Parathyroid adenoma (tissue), 2 donors: ENCODE measurements around the gene SMYD5.

Experiments
- H2AFZ ChIP-seq: fragments of 300-600 bp; sonication (generic); one replicate; pipeline ENCODE4 v1.7.0; 2017; ENCODE audit warnings: antibody characterized with exemption, mild to moderate bottlenecking
- H3K27ac ChIP-seq: fragments of 300-600 bp; sonication (generic); one replicate; pipeline ENCODE4 v1.7.0; 2017
- H3K27me3 ChIP-seq: fragments of 300-600 bp; sonication (generic); one replicate; pipeline ENCODE4 v1.7.0; 2017; ENCODE audit warnings: low read length; ENCODE audit not compliant: control insufficient read depth, insufficient read depth
- H3K36me3 ChIP-seq: fragments of 300-600 bp; sonication (generic); one replicate; pipeline ENCODE4 v1.7.0; 2017; ENCODE audit warnings: low read length; ENCODE audit not compliant: control insufficient read depth, insufficient read depth
- H3K4me1 ChIP-seq: fragments of 300-600 bp; sonication (generic); one replicate; pipeline ENCODE4 v1.7.0; 2017; ENCODE audit warnings: control low read depth
- H3K4me2 ChIP-seq: fragments of 300-600 bp; sonication (generic); one replicate; pipeline ENCODE4 v1.7.0; 2017; ENCODE audit warnings: low read length
- H3K4me3 ChIP-seq: fragments of 300-600 bp; sonication (generic); one replicate; pipeline ENCODE4 v1.7.0; 2017; ENCODE audit warnings: low read depth, low read length
- H3K79me2 ChIP-seq: fragments of 300-600 bp; sonication (generic); one replicate; pipeline ENCODE4 v1.7.0; 2017; ENCODE audit warnings: control low read depth
- H3K9ac ChIP-seq: fragments of 300-600 bp; sonication (generic); one replicate; pipeline ENCODE4 v1.7.0; 2017; ENCODE audit warnings: mild to moderate bottlenecking
- H3K9me3 ChIP-seq: fragments of 300-600 bp; sonication (generic); one replicate; pipeline ENCODE4 v1.7.0; 2017; ENCODE audit warnings: low read length; ENCODE audit not compliant: control insufficient read depth
- TF ChIP-seq, protein P1 (sequence below): fragments of 300-600 bp; sonication (generic); IDR thresholded peaks from one replicate; pipeline ENCODE4 v1.7.0; 2017; ENCODE audit warnings: antibody characterized with exemption, mild to moderate bottlenecking
- donor health status: primary hyperparathyroidism.

SMYD5 gene

DNA sequence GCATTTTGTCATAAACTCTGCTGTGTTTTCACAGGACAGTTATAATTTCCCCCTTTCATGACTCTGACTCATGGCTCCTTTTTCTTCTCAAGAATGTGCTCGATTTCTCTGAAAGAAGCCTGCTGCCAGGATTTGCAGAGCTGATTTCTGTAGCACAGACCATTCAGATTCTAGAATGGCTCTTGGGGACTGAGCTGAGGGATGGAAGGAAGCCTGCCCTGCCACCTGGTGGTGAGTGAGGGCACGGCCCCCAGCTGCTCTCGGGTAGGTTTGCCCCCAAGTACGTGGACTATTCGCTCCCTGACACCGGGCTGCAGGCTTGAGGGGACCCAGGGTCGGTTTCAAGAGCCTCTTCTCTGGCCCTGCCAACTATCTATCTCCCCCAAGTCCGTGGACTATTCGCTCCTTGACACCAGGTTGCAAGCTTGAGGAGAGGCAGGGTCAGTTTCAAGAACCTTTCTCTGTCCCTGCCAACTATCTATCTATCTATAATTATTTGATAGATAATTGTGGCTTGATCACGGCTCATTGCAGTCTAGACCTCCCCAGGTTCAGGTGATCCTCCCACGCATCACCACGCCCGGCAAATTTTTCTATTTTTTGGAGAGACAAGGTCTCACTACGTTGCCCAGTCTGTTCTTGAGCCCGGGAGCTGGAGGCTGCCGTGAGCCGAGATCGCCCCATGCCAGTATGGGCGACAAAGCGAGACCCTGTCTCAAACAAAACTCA lies 1.4 kb upstream of the SMYD5 start:
- H2AFZ ChIP-seq = peak overlapping the region; percentile 60
- peaks cover 2% of the 10 kb centered on the region for H3K79me2 ChIP-seq
- no peaks in the 10 kb centered on the region for H3K27me3 ChIP-seq
- TF ChIP-seq, protein P1, sequence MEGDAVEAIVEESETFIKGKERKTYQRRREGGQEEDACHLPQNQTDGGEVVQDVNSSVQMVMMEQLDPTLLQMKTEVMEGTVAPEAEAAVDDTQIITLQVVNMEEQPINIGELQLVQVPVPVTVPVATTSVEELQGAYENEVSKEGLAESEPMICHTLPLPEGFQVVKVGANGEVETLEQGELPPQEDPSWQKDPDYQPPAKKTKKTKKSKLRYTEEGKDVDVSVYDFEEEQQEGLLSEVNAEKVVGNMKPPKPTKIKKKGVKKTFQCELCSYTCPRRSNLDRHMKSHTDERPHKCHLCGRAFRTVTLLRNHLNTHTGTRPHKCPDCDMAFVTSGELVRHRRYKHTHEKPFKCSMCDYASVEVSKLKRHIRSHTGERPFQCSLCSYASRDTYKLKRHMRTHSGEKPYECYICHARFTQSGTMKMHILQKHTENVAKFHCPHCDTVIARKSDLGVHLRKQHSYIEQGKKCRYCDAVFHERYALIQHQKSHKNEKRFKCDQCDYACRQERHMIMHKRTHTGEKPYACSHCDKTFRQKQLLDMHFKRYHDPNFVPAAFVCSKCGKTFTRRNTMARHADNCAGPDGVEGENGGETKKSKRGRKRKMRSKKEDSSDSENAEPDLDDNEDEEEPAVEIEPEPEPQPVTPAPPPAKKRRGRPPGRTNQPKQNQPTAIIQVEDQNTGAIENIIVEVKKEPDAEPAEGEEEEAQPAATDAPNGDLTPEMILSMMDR = peak; percentile 96
- H3K9me3 ChIP-seq = no peaks in the 10 kb centered on the region
- H3K4me3 ChIP-seq = no peak overlapping the region
- no peak overlapping the region for H3K27ac ChIP-seq
- no peak overlapping the region for H3K4me2 ChIP-seq
- H3K4me1 ChIP-seq = peaks cover 4% of the 10 kb centered on the region
- H3K9ac ChIP-seq = no peak overlapping the region
- H3K36me3 ChIP-seq = no peaks in the 10 kb centered on the region

DNA sequence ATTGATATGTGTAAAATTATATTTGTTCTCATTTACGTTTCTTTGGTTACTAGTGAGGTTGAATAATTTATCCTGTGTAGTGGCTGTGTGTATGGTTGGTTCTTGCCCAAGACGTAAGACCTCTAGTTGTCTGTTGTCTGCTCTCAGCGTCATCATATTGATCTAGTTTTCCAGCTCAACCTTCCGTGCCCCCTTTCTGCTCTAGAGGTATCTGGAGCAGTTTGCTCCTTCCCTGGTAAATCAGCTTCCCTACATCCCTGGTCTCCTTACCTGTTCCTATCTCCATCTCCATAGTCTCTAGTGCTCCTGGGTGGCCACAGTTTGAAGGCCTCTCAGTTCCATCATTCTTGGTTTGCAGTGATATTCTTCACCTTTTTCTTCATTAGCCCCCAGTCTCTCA lies 1.2 kb downstream of the SMYD5 start:
- Histone ChIP-seq H2AFZ (no peak overlapping the region), H3K9me3 (no peaks in the 10 kb centered on the region), H3K4me1 (peaks cover 4% of the 10 kb centered on the region), H3K79me2 (peaks cover 2% of the 10 kb centered on the region), H3K4me3 (no peak overlapping the region), H3K27me3 (no peaks in the 10 kb centered on the region), H3K27ac (no peak overlapping the region), H3K36me3 (no peaks in the 10 kb centered on the region), H3K4me2 (no peak overlapping the region), H3K9ac (no peak overlapping the region)
- TF ChIP-seq, protein P1 = no peak

DNA sequence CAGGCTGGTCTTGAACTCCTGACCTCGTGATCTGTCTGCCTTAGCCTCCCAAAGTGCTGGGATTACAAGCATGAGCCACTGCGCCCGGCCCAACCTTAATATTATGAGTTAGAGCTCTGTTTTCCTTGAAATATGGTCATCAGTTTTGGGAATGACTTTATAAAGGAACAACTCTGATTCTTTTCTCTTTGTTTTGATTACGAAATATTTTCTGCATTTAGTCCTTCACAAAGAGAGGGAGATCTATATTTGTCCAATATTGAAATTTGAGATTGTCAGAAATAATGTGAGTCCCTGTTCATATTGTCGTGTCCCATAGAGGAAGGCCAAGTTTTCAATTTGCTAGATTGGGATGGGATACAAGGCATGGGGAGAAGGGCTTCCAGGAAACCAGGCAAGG lies 3.1 kb downstream of the SMYD5 start:
- H3K36me3 ChIP-seq = no peaks in the 10 kb centered on the region
- H3K27me3 ChIP-seq = no peaks in the 10 kb centered on the region
- H3K4me3 ChIP-seq = no peak overlapping the region

DNA sequence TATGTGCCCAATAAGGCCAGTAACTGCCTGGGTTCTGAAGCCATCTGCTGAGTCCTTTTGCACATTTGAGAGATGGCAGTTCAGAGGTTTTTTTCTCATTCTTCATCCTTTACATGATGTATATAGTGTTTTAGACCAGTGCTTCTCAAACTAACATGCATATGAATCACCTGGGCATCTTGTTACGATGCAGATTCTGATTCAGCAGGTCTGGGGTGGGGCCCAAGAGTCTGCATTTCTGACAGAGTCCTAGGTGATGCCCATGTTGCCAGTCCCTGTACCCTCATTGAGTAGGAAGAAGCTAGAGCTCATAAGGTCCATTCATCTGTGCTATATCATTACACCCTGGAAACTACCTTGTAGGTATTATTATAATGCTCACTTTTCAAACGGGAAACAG lies 3.8 kb downstream of the SMYD5 start:
- Histone ChIP-seq H2AFZ (no peak overlapping the region), H3K79me2 (peaks cover 2% of the 10 kb centered on the region), H3K36me3 (no peaks in the 10 kb centered on the region), H3K4me1 (peaks cover 4% of the 10 kb centered on the region), H3K9ac (no peak overlapping the region), H3K27ac (no peak overlapping the region), H3K27me3 (no peaks in the 10 kb centered on the region), H3K9me3 (no peaks in the 10 kb centered on the region), H3K4me2 (no peak overlapping the region), H3K4me3 (no peak overlapping the region)
- TF ChIP-seq, protein P1 = no peak

More for the DNA sequence above, 3.1 kb downstream of the SMYD5 start:
- Histone ChIP-seq H3K79me2 (peaks cover 2% of the 10 kb centered on the region), H3K4me1 (peaks cover 4% of the 10 kb centered on the region), H3K9ac (no peak overlapping the region), H2AFZ (no peak overlapping the region), H3K27ac (no peak overlapping the region), H3K9me3 (no peaks in the 10 kb centered on the region), H3K4me2 (no peak overlapping the region)
- TF ChIP-seq, protein P1 = no peak

DNA sequence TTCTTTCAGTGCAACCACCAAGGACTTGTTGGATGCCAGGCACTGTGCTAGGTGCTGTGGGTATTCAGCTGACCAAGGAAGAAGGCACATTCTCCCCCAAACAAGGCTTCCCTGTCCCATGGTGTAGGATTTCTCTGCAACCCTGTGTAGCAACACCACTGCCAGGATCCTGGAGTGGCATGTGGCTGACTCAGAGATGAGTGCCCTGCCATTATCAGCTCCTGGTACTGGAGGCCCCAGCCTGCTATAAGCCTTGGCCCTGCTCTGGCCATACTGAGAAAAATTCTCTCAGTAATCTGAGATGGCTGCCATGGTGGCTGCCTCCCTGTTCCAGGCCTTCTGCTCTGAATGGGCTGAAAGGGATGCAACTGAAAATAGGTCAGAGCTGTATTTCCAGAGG lies 4.3 kb downstream of the SMYD5 start:
- Histone ChIP-seq H3K79me2 (peaks cover 2% of the 10 kb centered on the region), H3K36me3 (no peaks in the 10 kb centered on the region), H3K4me2 (no peak overlapping the region), H3K4me1 (peaks cover 4% of the 10 kb centered on the region), H3K27me3 (no peaks in the 10 kb centered on the region), H2AFZ (no peak overlapping the region), H3K27ac (no peak overlapping the region), H3K4me3 (no peak overlapping the region), H3K9ac (no peak overlapping the region), H3K9me3 (no peaks in the 10 kb centered on the region)
- TF ChIP-seq, protein P1 = no peak
